Activated naive CD4-positive, alpha-beta T cell treated with anti-CD3 and anti-CD28 coated beads, Interleukin-2, amount 10 ng/mL, durations not matched to agents 7 days and 5 days (primary cell): ENCODE measurements around the gene MCF2L2.
A peak's percentile ranks its signal among the peaks of the same experiment; 100 is the strongest.
"Not testable (repeated sequence)": the region's sequence is repeated elsewhere in the genome, so short reads cannot be mapped to it uniquely, and the experiment has no call there.

ENCODE experiments used
- CTCF ChIA-PET: fragments of 350-600 bp; sonication (Branson Sonifier 250); formaldehyde crosslinking; loops from one replicate; lab custom pipeline; 2021; ENCODE audit warnings: antibody characterized with exemption; lab: Charles Lee
- DNase-seq: peaks from one replicate; pipeline ENCODE4 v3.0.0-alpha.2; 2020
- H3K27ac Mint-ChIP-seq: one replicate; pipeline ENCODE4 v1.8.0; 2021; ENCODE audit warnings: mild to moderate bottlenecking, moderate library complexity, mixed read lengths
- H3K27me3 Mint-ChIP-seq: one replicate; pipeline ENCODE4 v1.8.0; 2021; ENCODE audit warnings: mild to moderate bottlenecking, mixed read lengths
- H3K36me3 Mint-ChIP-seq: one replicate; pipeline ENCODE4 v1.8.0; 2021; ENCODE audit warnings: mixed read lengths
- H3K4me1 Mint-ChIP-seq: one replicate; pipeline ENCODE4 v1.8.0; 2021; ENCODE audit warnings: mixed read lengths
- H3K4me3 Mint-ChIP-seq: one replicate; pipeline ENCODE4 v1.8.0; 2021; ENCODE audit warnings: mild to moderate bottlenecking, moderate library complexity, mixed read lengths
- H3K9me3 Mint-ChIP-seq: one replicate; pipeline ENCODE4 v1.8.0; 2021; ENCODE audit warnings: mixed read lengths

Gene MCF2L2

DNA sequence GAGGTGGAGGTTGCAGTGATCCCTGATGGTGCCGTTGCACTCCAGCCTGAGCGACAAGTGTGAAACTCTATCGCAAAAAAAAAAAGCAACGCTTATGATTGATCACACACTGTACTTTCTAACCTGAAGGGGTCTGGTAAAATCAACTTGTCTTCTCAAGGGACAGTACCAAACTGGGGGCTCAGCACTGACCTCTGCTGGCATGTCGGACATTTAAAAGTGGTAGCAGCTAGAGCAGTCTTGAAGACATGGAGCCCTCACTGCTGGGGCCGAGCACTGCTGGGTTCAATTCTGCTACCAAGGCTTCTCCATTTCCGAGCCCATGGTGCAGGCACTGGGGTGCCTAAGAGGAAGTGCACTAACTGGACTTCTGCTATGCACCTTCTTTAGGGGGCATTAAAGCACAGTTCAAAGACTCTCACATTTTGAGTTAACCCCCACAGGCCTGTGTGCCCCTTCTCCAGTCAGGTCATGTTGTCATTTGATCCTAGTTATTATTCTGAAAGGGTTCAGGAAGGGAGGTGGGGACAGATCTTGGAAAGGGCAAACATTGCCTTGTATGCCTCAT lies 239.4 kb downstream of the MCF2L2 start:
- H3K27me3 Mint-ChIP-seq = no peaks in the 10 kb centered on the region
- peak; percentile 54 for DNase-seq
- no peaks in the 10 kb centered on the region for H3K9me3 Mint-ChIP-seq
- no peak overlapping the region for H3K27ac Mint-ChIP-seq
- CTCF ChIA-PET = interaction anchor here (0.8 to 9.1 kb wide), 5 partner anchors 10 to 195 kb away, joined by 3 to 202 read pairs (median 3); no protein-coding TSS in a partner anchor
- H3K4me3 Mint-ChIP-seq = no peak overlapping the region
- H3K36me3 Mint-ChIP-seq = no peaks in the 10 kb centered on the region
- H3K4me1 Mint-ChIP-seq = no peaks in the 10 kb centered on the region

DNA sequence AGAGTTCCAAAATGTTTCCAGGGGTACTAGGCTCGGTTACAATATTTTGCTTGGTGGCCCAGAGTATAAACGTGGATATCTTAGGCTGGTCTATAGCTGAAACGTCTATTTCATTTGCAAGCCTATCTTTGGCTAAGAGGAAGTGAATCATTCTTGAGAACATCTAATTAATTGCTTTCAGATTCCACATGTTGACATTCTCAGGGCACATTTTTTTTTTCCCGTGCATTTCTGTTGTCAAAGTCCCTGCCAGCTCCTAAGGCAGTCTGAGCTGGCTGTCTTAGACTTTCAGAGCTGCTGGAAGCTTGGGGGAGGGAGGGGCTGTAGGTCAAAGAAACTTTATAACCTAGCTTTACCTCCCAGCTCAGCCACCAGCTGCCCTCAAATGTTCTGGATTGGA lies 242.7 kb downstream of the MCF2L2 start:
- peaks cover 19% of the 10 kb centered on the region for H3K27me3 Mint-ChIP-seq
- H3K27ac Mint-ChIP-seq = no peak overlapping the region
- no peaks in the 10 kb centered on the region for H3K4me1 Mint-ChIP-seq
- H3K36me3 Mint-ChIP-seq = no peaks in the 10 kb centered on the region
- H3K4me3 Mint-ChIP-seq = no peak overlapping the region
- CTCF ChIA-PET = interaction anchor here (1.1 to 9.1 kb wide), 12 partner anchors 24 to 375 kb away, joined by 3 to 202 read pairs (median 6); partner anchors contain the start of gene B3GNT5
- DNase-seq = no peak
- H3K9me3 Mint-ChIP-seq = no peaks in the 10 kb centered on the region

DNA sequence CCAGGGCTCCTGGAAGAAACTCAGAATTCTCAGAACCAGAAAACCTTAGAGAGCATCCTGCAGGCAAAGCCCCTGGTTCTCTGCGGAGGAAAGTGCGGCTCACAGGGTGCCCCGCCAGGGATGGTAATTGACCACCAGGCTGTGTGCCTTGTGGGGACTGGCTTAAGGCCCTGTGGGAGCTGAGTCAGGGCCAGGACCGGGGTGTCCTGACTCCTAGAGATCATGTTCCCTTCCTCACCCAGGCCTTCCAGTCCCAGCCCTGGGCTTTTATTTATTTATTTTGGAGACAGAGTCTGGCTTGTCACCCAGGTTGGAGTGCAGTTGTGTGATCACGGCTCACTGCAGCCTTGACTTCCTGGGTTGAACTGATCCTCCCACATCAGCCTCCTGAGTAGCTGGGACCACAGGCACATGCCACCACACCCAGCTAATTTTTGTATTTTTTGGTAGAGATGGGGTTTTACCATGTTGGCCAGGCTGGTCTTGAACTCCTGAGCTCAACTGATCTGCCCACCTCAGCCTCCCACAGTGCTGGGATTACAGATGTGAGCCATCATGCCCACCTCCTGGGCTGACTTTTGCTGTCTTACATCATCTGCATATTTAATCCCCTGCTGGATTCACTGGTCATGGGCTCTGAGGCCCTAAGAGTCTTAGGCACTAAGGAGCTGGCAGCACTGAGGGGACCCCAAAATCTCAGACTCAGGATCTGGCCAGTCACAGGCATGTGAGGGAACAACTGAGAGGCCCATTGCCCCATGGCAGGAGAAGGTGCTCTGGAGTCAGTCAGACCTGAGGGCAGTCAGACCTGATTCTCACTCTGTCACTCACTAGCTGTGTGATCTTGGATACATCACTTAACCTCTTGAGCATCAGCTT lies 245.4 kb downstream of the MCF2L2 start:
- peaks cover 16% of the 10 kb centered on the region for H3K4me1 Mint-ChIP-seq
- no peaks in the 10 kb centered on the region for H3K36me3 Mint-ChIP-seq
- no peak for DNase-seq
- H3K27ac Mint-ChIP-seq = no peak overlapping the region
- H3K4me3 Mint-ChIP-seq = no peak overlapping the region
- peaks cover 42% of the 10 kb centered on the region for H3K27me3 Mint-ChIP-seq
- H3K9me3 Mint-ChIP-seq = no peaks in the 10 kb centered on the region
- CTCF ChIA-PET = interaction anchor here (0.7 to 9.1 kb wide), 6 partner anchors 60 to 377 kb away, joined by 3 to 202 read pairs (median 13); no protein-coding TSS in a partner anchor

DNA sequence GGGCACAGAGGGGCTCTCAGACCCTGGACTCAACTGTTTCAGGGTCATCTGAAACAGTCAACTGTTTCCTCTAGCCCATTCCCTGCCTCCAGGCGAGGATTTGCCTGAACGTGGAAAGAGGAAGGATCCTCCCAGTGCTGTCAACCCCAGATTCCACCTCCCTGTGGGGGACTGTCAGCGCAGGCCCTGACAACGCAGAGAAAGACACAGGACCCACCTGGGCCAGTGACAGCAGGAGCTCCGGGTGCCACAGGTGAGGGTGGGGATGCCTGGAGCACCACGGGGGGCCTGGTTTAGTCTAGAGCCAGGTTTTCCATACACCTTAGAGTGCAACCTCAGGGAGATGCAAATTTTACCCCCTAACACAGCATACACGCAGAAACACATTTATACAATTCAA lies 246.3 kb downstream of the MCF2L2 start:
- no peaks in the 10 kb centered on the region for H3K36me3 Mint-ChIP-seq
- no peak for DNase-seq
- no peaks in the 10 kb centered on the region for H3K9me3 Mint-ChIP-seq
- H3K27ac Mint-ChIP-seq = no peak overlapping the region
- H3K4me1 Mint-ChIP-seq = peaks cover 16% of the 10 kb centered on the region
- H3K27me3 Mint-ChIP-seq = peaks cover 47% of the 10 kb centered on the region
- H3K4me3 Mint-ChIP-seq = no peak overlapping the region
- CTCF ChIA-PET = interaction anchor here (9.1 kb wide), 1 partner anchor 201 kb away, joined by 202 read pairs; no protein-coding TSS in a partner anchor

DNA sequence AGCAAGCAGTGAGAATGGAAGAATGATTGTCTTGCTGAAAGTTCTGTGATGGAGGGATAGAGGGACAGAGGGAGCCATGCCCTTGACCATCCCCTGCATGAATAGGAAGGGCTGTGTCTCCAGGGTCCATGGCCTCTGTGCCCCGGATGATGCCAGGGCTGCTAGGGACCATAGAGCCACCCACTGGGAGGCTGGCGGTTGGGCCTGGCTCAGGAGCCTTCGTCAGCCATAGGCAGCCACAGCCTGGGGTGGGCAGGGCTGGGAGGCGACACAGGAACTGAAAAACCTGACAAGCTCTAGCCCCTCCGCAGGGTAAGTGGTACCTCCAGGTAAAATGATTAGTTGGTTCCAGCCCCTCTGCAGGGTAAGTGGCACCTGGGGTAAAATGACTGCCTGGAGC lies 246.8 kb downstream of the MCF2L2 start:
- CTCF ChIA-PET = interaction anchor here (9.1 kb wide), 1 partner anchor 202 kb away, joined by 202 read pairs; no protein-coding TSS in a partner anchor
- H3K9me3 Mint-ChIP-seq = no peaks in the 10 kb centered on the region

DNA sequence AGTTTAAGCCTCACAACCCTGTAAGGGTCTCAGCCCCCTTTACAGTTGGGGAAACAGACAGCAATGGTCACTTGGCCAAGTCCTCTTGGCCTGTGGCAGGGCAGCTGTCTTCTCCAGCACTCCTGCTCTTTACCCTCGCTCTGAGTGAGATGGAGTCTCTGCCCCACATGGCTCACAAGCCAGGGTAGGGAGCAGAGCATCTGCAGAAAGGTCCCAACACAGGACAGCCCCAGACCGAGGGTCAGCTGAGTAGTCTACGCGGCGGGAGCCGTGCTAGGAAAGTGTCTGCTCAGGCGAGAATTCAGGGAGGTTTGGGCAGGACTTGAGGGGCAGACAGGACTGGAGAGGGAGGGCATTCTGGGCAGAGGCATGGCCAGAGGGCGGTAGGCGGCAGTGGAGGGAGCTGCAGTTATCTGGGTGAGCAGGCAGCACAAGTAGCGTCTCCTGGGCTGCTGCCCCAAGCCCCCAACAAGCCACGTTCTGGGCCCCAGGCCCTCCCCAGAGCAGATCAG lies 247.6 kb downstream of the MCF2L2 start:
- Mint-ChIP-seq H3K4me1 (peaks cover 21% of the 10 kb centered on the region), H3K27ac (no peak overlapping the region), H3K36me3 (no peaks in the 10 kb centered on the region), H3K27me3 (peaks cover 59% of the 10 kb centered on the region), H3K4me3 (no peak overlapping the region), H3K9me3 (no peaks in the 10 kb centered on the region)
- CTCF ChIA-PET = interaction anchor here (9.1 kb wide), 1 partner anchor 203 kb away, joined by 202 read pairs; no protein-coding TSS in a partner anchor
- DNase-seq = no peak

More for the DNA sequence above, 246.8 kb downstream of the MCF2L2 start:
- DNase-seq = no peak
- H3K27ac Mint-ChIP-seq = no peak overlapping the region
- H3K27me3 Mint-ChIP-seq = peaks cover 52% of the 10 kb centered on the region
- H3K4me1 Mint-ChIP-seq = peaks cover 18% of the 10 kb centered on the region
- no peak overlapping the region for H3K4me3 Mint-ChIP-seq
- no peaks in the 10 kb centered on the region for H3K36me3 Mint-ChIP-seq

DNA sequence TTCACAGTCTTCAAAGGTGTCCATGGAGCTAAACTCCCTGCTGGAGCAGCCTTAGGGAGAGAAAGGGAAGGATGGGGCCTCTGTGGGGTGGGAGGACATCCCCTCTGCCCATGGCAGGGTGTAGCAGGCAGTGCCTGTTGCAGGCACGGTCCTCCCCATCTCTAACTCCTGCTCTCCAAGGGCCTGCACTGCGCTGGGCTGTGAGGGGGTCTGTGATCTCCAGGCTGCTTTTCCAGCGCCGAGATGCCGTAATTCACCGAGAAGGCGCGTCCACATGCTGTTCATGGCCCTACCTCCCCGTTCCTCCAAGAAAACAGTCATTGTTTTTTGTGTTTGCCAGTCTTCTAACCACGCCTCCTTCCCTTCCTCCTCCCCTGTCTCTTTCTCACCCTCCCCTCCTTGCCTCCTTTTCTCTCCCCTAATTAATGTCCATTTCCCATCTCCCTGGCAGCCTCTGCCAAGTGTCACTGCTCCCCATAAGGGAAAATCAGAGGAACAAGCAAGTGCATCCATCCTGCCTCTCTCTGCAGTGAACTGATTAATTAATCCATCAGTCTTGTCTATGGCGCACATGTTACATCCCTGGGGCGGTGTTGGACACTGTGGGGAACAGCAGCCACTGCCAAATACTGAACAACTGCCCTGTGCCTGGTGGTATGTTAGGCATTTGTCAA lies 248.2 kb downstream of the MCF2L2 start:
- H3K27ac Mint-ChIP-seq = no peak overlapping the region

DNA sequence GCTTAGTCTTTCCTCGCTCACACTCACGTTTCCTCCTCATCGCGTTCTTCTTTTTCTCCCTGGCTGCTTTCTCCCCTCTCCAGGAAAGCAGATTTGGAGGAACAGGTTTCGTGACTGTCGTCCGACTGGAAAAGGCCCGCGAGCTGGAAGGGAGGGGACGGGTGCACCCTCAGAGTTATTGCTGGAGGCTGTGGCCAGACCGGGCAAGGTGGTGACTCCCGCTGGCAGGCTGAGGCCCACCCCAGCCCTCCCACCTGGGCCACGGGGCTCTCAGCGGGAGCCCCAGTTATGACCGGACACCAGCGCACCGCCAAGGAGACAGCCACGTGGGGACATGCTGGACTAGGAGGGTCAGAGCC lies 248.9 kb downstream of the MCF2L2 start:
- H3K9me3 Mint-ChIP-seq, H3K36me3 Mint-ChIP-seq, DNase-seq, H3K27ac Mint-ChIP-seq: not testable (repeated sequence)
- H3K4me3 Mint-ChIP-seq = peak overlapping the region; percentile 67
- H3K27me3 Mint-ChIP-seq = peaks cover 71% of the 10 kb centered on the region
- CTCF ChIA-PET = interaction anchor here (0.7 to 4.0 kb wide), 4 partner anchors 29 to 469 kb away, joined by 3 to 20 read pairs (median 7); no protein-coding TSS in a partner anchor
- H3K4me1 Mint-ChIP-seq = peaks cover 21% of the 10 kb centered on the region

More for the DNA sequence above, 248.2 kb downstream of the MCF2L2 start:
- DNase-seq = no peak
- Mint-ChIP-seq H3K36me3 (no peaks in the 10 kb centered on the region), H3K4me1 (peaks cover 21% of the 10 kb centered on the region), H3K27me3 (peaks cover 65% of the 10 kb centered on the region), H3K4me3 (peak overlapping the region; percentile 67), H3K9me3 (no peaks in the 10 kb centered on the region)
- CTCF ChIA-PET = interaction anchor here (1.8 to 9.1 kb wide), 3 partner anchors 58 to 203 kb away, joined by 10 to 202 read pairs (median 20); no protein-coding TSS in a partner anchor

DNA sequence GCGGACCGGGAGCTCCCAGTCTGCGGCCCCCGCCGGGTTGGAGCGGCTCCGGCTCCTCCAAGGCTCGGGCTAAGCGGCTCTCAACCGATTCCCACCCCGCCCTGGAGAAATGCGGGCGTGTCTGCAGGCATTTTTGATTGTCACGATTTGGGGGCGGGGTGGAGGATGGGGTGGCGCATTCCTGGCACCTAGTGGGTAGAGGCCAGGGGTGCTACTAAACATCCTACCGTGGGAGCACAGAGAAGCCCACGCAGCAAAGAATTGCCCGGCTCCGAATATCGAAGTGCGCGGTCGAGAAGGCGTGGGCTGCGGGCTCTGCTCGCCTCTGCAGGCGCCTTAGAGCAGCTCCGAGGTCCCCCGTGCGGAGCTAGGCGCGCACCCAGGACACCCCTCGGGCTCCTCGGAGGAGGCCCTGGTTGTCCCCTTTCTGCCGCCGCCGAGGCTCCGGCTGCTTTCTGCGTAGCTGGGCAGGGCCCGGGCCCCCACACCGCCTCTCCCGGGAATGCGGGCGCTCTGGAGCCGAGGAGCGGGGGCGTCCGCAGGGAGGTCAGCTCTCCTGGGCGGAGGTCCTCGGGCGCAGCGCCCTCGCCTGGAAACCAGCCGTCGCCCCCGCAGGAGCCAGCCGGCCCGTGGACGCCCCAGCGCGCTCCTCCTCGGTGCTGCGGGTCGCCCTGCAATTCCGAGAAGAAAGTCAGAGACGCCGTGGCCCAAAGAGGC lies 249.4 kb downstream of the MCF2L2 start:
- H3K27me3 Mint-ChIP-seq = peaks cover 71% of the 10 kb centered on the region
- H3K9me3 Mint-ChIP-seq = no peaks in the 10 kb centered on the region
- peak; percentile 60 for DNase-seq
- no peaks in the 10 kb centered on the region for H3K36me3 Mint-ChIP-seq
- no peak overlapping the region for H3K27ac Mint-ChIP-seq
- H3K4me1 Mint-ChIP-seq = peaks cover 21% of the 10 kb centered on the region
- CTCF ChIA-PET = interaction anchor here (0.7 to 4.0 kb wide), 6 partner anchors 29 to 469 kb away, joined by 3 to 20 read pairs (median 4); no protein-coding TSS in a partner anchor
- H3K4me3 Mint-ChIP-seq = peak overlapping the region; percentile 67

DNA sequence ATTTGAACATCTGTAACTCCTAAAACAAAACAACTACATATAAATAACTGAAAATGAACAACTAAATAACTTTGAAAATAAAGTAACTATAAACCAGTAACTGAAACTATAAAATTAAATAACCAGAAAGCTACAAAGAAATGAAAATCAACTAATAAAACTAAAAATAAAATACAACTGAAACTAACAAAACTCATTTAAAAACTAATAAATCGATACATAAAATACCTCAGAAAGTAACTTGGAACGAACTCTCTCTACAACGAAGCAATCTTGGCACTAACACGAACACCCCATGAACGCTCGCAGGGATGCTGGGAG lies 249.9 kb downstream of the MCF2L2 start:
- DNase-seq = no peak
- H3K27me3 Mint-ChIP-seq = peaks cover 74% of the 10 kb centered on the region
- H3K27ac Mint-ChIP-seq = no peak overlapping the region
- CTCF ChIA-PET = interaction anchor here (0.7 to 4.0 kb wide), 5 partner anchors 30 to 207 kb away, joined by 3 to 20 read pairs (median 4); no protein-coding TSS in a partner anchor
- peaks cover 21% of the 10 kb centered on the region for H3K4me1 Mint-ChIP-seq
- H3K36me3 Mint-ChIP-seq = no peaks in the 10 kb centered on the region
- no peaks in the 10 kb centered on the region for H3K9me3 Mint-ChIP-seq
- H3K4me3 Mint-ChIP-seq = peak overlapping the region; percentile 65

DNA sequence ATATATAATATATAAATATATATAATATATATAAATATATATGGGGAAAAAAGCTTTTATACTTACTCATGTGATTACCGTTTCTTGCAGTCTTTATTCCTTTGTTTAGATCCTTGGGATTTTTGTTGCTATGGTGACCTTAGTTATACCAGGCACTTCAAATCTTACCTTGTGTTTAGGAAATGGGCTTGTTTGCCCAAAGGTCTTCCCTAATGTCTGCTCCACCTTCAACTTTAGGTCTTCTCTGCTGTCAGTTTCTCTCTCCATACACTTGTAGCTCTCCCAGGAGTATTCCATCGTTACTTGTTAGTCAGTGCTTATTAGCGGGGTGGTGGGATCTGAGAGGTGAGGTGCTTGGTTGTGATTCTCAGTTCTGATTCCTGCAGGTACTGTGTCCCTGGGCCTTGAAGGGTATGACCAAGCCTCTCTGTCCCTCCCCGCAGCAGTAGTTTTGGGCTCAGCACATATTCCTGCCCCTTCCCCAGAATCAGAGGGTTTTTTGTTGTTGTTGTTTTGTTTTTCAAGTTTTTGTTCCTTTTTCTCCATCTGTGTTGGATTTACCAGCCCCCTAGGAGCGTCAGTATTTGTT lies 256.3 kb downstream of the MCF2L2 start:
- DNase-seq = peak; percentile 19
- H3K27me3 Mint-ChIP-seq = peaks cover 50% of the 10 kb centered on the region
- peaks cover 4% of the 10 kb centered on the region for H3K4me1 Mint-ChIP-seq
- no peaks in the 10 kb centered on the region for H3K36me3 Mint-ChIP-seq
- no peak overlapping the region for H3K27ac Mint-ChIP-seq
- CTCF ChIA-PET = no interaction called here
- no peaks in the 10 kb centered on the region for H3K9me3 Mint-ChIP-seq
- H3K4me3 Mint-ChIP-seq = no peak overlapping the region

DNA sequence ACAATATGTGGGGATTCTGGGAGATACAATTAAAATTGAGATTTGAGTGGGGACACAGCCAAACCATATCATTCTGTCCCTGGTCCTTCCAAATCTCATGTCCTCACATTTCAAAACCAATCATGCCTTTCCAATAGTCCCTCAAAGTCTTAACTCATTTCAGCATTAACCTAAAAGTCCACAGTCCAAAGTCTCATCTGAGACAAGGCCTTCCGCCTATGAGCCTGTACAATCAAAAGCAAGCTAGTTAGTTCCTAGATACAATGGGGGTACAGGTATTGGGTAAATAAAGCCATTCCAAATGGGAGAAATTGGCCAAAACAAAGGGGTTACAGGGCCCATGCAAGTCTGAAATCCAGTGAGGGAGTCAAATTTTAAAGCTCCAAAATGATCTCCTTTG lies 260.4 kb downstream of the MCF2L2 start:
- H3K9me3 Mint-ChIP-seq, H3K4me1 Mint-ChIP-seq, H3K27ac Mint-ChIP-seq, H3K36me3 Mint-ChIP-seq, CTCF ChIA-PET, H3K4me3 Mint-ChIP-seq: not testable (repeated sequence)
- DNase-seq = peak; percentile 13
- peaks cover 23% of the 10 kb centered on the region for H3K27me3 Mint-ChIP-seq

DNA sequence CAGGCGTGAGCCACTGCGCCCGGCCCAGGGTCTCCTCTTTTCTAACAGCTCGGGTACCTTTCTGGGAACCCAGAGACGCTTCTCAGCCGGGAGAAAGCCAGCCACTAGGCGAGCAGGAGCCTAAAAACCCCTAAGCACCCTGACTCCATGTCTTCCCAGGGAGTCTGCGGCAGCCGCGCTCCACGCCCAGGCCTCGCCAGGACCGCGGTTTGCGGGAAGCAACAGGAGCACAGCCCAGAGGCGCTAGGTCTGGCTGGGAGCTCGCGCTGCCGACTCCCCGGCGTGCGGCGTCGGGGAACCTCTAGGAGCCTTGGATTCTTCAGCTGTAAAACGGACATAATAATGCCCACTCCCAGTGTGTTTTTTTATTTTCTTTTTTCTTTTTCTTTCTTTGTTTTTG lies 264.9 kb downstream of the MCF2L2 start:
- Mint-ChIP-seq H3K4me1 (peaks cover 20% of the 10 kb centered on the region), H3K27me3 (peaks cover 14% of the 10 kb centered on the region), H3K9me3 (no peaks in the 10 kb centered on the region), H3K27ac (no peak overlapping the region), H3K4me3 (peak overlapping the region; percentile 83), H3K36me3 (no peaks in the 10 kb centered on the region)
- CTCF ChIA-PET = interaction anchor here (0.6 kb wide), 1 partner anchor 14 kb away, joined by 3 read pairs; no protein-coding TSS in a partner anchor
- DNase-seq = peak; percentile 19
